HG03135 (cell line): ENCODE measurements around the gene GATA2.

Experiments used
- ATAC-seq: cut with Tn5 transposase; IDR thresholded peaks from one replicate; pipeline ENCODE4 v1.9.1; 2021; ENCODE audit warnings: mild to moderate bottlenecking, moderate library complexity; ENCODE audit not compliant: unreplicated experiment

The GATA2 gene

GRCh38 chr3:128458746-128459460 is 34.1 kb downstream of the GATA2 start:
- no peak for ATAC-seq

GRCh38 chr3:128457937-128458336 is 35.1 kb downstream of the GATA2 start:
- no peak for ATAC-seq

- no peak for ATAC-seq
Measured at GRCh38 chr3:128456776-128457715, 36.0 kb downstream of the GATA2 start.

- ATAC-seq, result no peak
Measured at GRCh38 chr3:128455786-128456748, 36.9 kb downstream of the GATA2 start.

GRCh38 chr3:128455116-128455515 is 37.9 kb downstream of the GATA2 start:
- no peak for ATAC-seq

- no peak for ATAC-seq
Measured at GRCh38 chr3:128454310-128454618, 38.7 kb downstream of the GATA2 start.

- no peak for ATAC-seq
Measured at GRCh38 chr3:128453501-128454309, 39.3 kb downstream of the GATA2 start.

GRCh38 chr3:128452678-128453275 is 40.2 kb downstream of the GATA2 start:
- no peak for ATAC-seq

GRCh38 chr3:128452120-128452519 is 40.9 kb downstream of the GATA2 start:
- ATAC-seq, result no peak

GRCh38 chr3:128449111-128449638 is 43.8 kb downstream of the GATA2 start:
- ATAC-seq, result no peak

- no peak for ATAC-seq
Measured at GRCh38 chr3:128448491-128448890, 44.5 kb downstream of the GATA2 start.

- ATAC-seq, result no peak
Measured at GRCh38 chr3:128447561-128448013, 45.4 kb downstream of the GATA2 start.

GRCh38 chr3:128446821-128447220 is 46.2 kb downstream of the GATA2 start:
- ATAC-seq, result no peak

GRCh38 chr3:128445357-128445756 is 47.6 kb downstream of the GATA2 start:
- ATAC-seq, result no peak

- ATAC-seq, result no peak
Measured at GRCh38 chr3:128443771-128444170, 49.2 kb downstream of the GATA2 start.

GRCh38 chr3:128442949-128443348 is 50.1 kb downstream of the GATA2 start:
- no peak for ATAC-seq

GRCh38 chr3:128442070-128442469 is 50.9 kb downstream of the GATA2 start:
- ATAC-seq, result no peak

GRCh38 chr3:128439226-128439625 is 53.8 kb downstream of the GATA2 start:
- no peak for ATAC-seq

GRCh38 chr3:128438488-128439072 is 54.4 kb downstream of the GATA2 start:
- no peak for ATAC-seq
